ENCODE results near the gene GLOD4. TPM values are rescaled to one million over a fixed set of nuclear protein-coding genes. Genes with fewer than 3 reads are reported as not detected.
A peak's percentile ranks its signal among the peaks of the same experiment; 100 is the strongest.
"Not testable (repeated sequence)": the region's sequence is repeated elsewhere in the genome, so short reads cannot be mapped to it uniquely, and the experiment has no call there.

GLOD4 gene
- total RNA-seq, 1 donor from 2014 or later = 42.7 TPM

DNA sequence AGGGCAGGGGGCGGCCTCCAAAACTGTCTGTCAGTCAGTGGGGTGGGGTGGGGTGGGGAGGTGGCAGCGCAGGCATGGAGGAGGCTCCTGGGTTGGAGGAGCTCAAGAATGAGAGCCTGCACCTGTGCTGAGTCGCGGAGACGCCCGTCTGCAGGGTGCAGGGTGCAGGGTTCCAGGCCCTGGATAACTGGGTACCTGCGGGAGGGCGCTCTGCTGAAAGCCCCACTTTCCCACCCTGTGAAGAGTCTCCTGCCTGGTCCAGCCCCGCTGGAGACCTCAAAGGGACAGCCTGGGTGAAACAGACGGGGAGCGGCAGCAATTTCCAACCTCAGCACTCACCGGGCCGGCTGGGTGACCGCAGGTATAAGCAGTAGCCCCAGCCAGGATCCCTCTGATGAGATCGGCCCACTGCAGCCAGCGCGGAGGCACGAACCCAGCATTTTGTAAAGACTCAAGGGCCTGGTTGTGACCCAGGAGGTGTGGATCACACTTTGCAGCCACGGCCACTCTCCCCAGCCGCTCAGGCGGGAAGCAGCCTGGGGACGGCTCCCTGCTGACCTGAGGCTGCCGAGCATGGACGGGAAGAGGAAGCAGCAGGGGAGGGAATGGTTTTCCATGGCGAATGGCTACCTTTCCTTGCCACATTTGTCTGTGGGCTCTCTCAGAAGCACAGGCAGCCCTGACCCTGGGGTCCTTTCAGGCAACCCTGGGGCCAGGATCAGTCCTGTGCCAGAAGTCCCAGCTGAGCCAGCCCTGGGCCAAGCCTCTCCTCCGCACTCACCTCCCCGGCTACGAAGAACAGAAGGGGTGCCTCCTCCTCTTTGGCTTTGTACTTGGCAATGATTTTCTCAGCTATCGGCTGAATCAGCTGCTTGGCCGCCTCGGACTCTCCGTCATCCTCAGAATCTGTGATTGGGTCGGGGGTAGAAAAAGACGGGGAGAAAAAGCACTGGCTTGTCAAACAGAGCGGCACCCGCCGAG is 21.1 kb upstream of the GLOD4 start:
- no peak for DNase-seq (ENCODE audit: low read depth in 2 of 2)

DNA sequence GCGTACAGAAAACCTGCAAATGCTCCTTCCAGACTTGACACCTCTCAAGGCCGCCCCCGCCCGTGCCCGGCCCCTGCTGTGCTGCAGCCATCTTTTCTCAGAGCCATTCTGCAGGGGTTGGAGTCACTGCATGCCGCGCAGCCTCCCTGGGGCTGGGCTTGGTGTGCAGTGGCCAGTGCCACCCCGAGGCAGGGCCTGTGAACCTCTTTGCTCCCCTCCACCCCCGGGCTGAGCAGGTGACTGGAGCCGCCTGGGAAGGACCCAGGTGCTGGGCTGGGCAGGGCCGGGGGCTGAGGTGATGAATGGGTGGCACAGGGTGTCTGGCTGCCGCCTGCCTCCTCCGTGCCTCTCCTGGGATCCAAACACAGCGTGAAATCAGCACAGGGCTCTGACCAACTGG is 20.4 kb upstream of the GLOD4 start:
- no peak for DNase-seq (ENCODE audit: low read depth in 2 of 2)

DNA sequence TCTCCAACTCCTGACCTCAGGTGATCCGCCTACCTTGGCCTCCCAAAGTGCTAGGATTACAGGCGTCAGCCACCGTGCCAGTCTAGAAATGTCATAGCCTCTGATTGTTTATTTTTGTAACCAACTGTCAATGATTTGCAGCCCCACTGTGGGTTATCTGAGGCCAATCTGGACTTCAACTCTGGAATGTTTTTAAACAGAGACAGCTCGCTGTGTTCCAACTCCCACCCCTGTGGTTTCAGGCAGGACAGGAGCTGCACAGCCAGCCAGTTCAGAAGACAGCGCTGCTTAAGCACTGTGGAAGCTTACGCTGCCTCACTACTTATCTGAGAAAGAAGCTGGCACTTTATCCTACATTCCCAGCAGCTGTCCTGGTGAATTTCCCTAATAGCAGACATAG is 19.6 kb upstream of the GLOD4 start:
- no peak for DNase-seq (ENCODE audit: low read depth in 2 of 2)

DNA sequence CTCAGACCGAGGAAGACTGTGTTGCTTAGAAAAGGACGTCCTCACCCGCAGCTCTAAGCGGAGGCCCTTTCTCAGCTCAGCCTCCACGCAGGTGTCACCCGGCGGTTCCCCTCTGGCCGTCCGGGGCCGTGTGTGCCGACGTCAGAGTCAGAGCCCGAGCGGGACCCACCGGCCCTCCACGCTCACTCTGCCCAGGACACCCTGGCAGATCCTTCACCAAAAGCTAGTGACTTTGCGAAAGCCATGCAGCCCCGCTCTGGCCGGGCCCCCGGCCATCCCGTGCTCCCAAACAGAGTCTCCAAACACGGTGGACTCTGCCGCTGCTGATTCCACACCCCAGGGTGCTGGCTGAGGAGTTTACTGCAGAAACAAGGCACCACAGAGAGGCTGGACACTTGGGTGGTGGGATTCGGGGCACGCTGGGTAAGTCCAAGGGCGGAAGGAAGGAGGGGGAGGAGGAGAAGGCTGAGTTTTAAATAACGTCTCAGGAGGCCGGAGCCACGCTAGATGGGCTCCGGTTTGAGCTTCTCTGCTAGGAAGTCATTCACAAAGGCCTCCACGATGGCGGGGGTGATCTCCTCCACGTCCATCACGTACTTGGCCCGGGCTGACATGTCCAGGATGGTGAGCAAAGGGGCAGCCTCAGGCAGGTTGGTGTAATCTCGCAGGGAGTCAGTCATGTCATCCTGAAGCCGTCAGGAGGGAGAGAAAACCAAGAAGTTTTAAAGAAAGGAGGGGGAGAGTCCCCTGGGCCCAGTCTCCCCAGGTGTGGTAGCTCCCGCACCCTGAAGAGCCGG is 18.6 kb upstream of the GLOD4 start:
- no peak for DNase-seq (ENCODE audit: low read depth in 2 of 2)

DNA sequence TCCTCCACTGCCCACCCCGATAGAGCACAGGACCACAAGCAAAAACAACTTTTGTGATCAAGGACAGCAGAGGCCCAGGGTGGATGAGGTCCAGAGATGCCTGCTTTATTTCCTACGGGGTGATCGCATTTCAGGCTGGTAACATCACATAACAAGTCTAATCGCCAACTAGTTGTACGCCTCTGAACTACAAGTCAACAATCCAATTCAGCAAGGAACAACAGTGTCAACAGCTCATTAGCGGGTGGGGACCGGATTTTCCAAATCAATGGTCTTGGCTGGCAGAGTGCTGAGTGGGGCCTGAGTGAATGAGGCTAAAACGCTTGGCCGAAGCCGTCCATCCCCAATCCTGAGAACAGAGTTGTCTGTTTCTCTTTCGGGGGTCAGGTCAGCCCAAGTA is 17.2 kb upstream of the GLOD4 start:
- DNase-seq (ENCODE audit: low read depth in 2 of 2) = no peak

DNA sequence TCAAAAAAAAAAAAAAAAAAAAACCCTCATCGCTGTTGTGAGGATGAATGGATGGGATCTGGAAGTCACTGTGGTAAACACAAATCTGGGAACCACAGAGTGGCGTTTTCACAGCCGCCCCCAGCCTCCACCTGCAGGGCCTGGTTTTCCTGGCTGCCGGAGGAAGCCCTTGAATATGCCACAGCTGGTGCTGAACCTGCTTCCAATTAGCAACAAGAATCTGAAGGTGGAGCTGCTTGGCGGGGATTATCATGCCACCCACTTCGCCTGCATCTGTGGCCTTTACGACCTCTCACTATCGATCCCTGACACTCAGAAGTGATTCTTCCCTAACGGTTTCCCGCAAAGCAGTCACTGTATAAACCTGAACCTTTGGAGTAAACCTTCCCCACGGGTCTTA is 16.2 kb upstream of the GLOD4 start:
- no peak for DNase-seq (ENCODE audit: low read depth in 2 of 2)

DNA sequence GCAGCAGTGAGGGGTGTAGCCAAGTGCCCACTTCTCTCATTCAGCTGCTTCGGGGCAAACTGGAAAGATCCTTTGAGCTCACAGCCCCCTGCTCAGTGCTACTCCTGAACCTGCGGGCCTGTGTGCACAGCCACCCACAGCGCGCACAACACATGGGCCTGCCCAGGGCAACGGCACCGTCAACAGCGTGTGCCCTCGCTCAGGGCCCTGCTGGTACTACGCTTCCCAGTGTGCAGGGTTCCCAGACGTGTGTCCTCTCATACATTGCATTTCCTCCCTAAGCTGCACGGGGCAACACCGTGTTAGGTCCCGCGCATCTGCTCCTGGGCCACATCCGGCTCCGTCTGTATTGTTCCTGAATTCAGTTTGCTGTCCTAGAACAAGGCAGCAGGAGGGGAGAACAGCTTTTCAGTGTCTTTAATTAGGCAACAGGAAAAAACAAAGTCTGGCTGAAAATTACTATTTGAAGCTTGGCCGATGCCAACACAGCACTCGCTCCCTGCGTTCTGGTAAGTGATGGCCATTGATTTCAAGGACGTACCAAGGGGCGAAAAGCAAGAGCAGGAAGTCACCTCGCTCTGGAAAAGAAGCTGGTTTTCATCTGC is 15.3 kb upstream of the GLOD4 start:
- DNase-seq (ENCODE audit: low read depth in 2 of 2) = peak in 1 of 2 donors; percentile 55

DNA sequence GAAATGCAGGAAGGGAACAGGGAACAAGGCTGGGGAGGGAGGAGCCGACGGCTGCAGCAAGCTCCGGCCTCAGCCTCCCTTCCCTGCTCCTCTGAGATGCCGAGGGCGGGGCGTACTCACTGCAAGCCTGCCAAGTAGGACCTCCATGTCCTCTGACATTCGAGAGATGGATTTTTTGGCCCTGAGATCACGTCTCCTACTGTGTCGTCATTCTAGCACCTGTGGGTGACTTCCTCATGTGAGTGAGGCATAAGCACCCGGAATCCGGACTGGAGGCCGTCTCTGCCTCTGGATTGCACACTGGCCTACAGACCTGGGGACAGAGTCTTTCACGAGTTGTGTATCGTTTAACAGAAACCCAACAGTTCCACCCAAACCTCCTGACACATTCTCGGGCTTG is 14.5 kb upstream of the GLOD4 start:
- DNase-seq (ENCODE audit: low read depth in 2 of 2) = no peak

DNA sequence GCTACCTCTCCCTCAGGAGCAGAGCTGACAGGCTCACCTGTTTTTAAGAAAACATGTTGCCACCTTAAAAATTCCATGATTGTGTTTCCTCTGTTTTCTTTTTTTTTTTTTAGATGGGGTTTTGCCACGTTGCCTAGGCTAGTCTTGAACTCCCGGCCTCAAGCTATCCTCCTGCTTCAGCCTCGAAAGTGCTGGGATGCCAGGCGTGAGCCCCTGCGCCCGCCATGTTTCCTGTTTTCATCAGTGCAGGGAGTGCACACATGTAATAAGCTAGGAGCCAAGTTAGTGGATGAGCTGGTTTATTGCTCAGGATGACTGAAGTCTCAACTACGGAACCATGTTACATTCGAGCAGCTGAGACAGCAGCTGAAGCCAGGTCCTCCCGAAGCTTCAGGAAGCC is 13.6 kb upstream of the GLOD4 start:
- DNase-seq (ENCODE audit: low read depth in 2 of 2) = peak in 1 of 2 donors; percentile 40

DNA sequence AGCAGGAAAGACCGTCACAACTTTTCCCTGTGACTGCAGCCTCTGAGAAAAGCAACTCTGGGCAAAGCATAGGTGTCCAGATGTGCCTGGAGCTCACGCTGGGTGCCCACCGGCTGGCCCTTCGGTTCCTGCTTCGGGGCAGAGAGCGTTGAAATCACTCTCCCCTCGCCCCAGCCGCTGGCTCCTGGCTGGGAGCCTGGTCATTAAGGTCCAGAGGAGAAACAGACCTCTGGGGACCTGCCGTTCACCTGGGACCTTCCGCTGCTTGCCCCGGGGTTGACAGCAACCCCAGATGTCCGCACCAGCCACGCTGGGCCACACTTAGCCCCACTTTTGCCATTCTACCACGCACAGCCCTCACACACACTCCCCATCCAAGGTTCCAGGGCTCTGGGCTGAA is 13.2 kb upstream of the GLOD4 start:
- no peak for DNase-seq (ENCODE audit: low read depth in 2 of 2)

DNA sequence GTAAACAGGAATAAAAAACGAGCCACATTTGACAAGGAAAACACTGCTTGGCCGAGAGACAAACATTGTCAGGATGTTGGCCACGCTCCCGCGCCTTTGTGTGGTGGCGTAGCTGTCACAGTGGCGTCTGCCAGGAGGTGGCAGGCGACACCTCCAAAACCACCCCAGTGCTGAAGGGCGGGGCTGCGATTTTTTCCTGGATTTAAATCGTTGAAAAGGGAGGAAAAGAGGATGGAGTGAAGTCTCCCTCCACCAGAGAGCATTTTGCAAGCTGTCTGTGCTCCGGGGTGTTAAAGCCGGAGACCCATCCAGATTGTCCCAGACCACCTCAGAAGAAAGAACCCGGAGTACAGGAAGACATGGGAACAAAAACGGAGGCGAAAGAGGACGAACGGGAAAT is 12.8 kb upstream of the GLOD4 start:
- peak; percentile 89 to 90 for DNase-seq (ENCODE audit: low read depth in 2 of 2)

DNA sequence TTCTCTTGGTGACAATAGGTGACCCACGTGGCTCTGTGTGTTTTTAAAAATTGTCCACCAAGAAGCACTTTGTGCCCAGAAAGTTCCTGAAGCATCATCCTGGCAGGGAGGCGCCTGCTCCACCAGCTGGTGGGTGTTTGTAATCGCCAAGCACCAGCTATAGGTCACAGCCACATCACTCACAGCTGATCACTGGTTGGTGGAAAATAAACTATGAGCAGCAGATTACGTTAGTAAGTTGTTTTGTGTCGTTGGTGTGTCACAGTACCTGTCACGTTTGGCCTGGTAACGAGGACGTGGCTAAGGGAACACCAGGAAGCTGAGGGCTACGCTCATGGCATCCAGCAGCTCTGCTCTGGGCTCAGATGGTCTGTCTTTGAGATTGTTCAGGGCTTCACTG is 10.2 kb upstream of the GLOD4 start:
- peak; percentile 59 to 74 for DNase-seq (ENCODE audit: low read depth in 2 of 2)

DNA sequence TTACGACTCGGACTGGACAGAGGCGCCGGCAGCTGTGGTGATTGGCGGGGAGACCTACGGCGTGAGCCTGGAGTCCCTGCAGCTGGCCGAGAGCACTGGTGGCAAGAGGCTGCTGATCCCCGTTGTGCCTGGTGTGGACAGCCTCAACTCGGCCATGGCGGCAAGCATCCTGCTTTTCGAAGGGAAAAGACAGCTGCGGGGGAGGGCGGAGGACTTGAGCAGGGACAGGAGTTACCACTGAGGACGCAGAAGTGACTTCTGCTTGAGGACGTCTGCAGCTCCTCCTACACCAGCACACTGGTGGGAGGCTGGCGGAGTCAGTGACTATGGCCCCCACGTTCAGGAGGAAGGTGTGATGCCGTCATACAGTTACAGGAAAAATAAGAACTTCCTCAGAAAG is 9.7 kb upstream of the GLOD4 start:
- DNase-seq (ENCODE audit: low read depth in 2 of 2) = no peak

DNA sequence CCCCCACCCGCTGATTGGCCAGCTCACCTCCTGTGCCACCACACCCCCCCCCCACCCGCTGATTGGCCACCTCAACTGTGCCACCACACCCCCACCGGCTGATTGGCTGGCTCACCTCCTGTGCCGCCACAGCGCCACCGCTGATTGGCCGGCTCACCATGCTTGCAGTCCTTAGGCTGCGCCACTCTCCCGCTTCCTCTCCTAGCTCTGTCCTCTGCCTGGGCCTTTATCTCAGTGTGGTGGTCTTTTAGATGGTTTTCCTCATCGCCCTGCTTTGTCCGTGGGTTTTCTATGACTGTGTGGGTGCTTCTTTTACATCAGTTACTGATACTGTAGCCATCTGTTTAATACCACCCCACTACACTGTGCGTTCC is 8.8 kb upstream of the GLOD4 start:
- not testable (repeated sequence) for DNase-seq (ENCODE audit: low read depth in 2 of 2)

DNA sequence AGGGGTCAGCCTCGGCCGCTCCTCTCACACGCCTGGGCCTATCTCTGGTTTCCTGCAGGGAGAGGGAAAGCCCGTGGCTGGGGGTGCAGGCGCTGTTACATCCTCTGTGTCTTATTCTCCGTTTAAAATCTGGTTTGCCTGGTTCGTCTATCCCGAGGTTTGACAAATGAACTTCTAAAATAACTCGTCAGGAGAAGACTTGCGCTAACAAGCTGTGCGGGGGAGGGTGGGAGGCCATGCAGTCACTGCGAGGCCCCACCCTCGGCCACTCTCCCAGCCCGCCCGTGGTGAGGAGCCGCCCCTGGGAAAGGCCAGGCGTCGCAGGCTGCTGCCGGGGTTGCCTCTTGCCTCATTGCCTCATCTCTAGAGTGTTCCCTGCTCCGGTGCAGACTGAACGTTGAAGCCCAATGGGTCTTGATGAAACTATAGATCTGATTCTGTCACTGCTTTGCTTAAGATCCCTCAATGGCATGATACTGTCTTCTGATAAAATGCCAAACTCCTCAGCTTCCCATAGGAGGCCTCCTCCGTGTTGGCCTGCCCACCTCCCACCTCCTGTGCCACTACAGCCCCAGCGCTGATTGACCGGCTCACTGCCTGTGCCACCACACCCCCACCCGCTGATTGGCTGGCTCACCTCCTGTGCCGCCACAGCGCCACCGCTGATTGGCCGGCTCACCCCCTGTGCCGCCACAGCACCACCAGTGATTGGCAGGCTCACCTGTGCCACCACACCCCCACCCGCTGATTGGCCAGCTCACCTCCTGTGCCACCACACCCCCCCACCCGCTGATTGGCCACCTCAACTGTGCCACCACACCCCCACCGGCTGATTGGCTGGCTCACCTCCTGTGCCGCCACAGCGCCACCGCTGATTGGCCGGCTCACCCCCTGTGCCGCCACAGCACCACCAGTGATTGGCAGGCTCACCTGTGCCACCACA is 8.1 kb upstream of the GLOD4 start:
- DNase-seq (ENCODE audit: low read depth in 2 of 2) = not testable (repeated sequence)

DNA sequence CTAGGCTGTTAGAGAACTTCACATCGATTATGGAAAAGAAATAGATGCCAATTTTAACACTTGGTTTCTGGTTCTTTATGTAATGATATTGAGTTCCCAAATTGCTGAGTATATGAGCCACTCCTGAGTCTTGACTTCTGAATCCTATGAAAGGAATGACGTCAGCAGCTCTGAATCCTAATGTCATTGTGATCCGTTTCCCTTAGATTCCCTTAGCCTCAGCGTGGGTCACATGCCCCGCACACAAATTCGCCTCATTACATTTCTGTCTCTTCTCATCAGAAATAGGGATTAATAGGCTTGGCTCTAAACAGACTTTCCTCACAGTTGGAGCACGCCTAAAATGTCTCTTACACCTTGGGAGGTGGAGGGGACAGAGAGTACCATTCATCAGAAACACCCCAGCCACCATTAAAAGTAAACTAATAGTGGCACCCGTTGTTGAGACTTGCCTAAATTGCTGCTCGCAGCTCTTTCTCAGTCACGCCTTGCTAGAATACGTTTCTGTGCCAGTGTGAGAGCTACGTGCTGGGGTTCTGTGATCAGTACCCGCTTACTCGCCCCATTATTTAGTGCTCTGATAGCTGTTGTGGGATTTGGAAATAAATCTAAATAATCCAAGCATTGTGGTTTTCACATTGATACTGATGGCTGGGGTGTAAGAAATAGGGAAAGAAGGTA is 7.2 kb upstream of the GLOD4 start:
- DNase-seq (ENCODE audit: low read depth in 2 of 2) = no peak

DNA sequence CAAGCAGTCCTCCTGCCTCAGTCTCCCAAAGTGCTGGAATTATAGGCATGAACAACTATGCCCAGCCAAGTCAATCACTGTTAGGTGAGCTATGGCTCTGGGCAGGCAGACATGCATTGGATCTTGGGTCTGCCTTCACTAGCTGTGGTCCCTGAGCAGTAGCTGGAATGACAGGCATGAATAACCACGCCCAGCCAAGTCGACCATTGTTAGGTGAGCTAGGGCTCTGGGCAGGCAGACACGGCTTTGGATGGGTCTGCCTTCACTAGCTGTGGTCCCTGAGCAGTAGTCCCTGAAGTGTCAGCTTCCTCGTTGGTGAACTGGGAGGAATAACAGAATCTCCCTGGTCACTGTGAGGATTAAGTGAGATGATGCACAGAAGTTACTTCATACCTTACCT is 6.5 kb upstream of the GLOD4 start:
- no peak for DNase-seq (ENCODE audit: low read depth in 2 of 2)

DNA sequence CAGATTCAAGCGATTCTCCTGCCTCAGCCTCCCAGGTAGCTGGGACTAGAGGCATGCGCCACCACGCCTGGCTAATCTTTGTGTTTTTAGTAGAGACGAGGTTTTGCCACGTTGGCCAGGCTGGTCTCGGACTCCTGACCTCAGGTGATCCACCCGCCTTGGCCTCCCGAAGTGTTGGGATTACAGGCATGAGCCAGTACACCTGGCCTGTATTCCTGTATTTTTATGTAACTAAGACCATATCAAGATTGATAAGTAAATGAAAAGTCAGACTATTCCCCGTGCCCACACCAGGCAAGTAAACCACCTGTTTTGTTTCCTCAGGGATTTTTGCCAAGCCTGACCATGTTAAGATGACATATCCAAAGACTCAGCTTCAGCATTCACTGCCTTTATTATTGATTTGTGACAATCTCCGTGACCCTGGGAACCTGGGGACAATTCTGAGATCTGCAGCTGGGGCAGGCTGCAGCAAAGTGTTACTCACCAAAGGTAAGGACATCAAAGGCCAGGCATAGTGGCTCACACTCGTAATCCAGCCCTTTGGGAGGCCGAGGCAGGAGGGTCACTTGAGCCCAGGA is 5.7 kb upstream of the GLOD4 start:
- no peak for DNase-seq (ENCODE audit: low read depth in 2 of 2)

DNA sequence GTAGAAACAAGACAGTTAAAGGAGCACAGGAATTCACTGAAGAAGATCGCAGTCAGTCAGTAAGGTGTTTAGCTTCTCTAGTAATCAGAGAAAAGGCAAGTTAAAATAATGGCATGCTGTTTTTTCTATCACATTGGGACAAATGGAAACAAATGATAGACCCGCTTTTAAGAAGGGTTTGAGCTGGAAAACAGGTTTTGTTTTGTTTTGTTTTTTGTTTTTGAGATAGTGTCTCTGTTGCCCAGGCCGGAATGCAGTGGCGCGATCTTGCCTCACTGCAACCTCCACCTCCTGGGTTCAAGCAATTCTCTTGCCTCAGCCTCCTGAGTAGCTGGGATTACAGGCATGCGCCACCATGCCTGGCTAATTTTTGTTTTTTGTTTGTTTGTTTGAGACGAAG is 3.8 kb upstream of the GLOD4 start:
- not testable (repeated sequence) for DNase-seq (ENCODE audit: low read depth in 2 of 2)

DNA sequence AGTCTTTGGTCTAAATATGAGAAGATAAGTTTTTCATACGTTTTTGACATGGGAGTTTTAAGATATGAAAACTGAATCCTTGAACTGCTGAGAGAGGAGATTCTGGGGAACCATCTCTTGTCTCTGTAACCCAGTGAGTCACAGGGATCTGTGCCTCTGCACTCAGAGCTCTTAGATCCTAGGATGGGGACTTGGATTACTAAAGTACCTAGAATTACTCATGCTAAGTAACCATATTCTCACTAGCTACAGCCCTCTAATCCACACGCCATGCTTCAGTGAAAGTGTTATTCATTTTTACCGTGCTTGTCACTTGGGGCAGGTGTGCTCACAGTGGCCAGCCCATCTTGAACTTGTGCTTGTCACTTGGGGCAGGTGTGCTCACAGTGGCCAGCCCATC is 2.1 kb upstream of the GLOD4 start:
- no peak for DNase-seq (ENCODE audit: low read depth in 2 of 2)

Data from dermis microvascular lymphatic vessel endothelial cell (primary cell).